Mesenteric fat pad (tissue), 1 donor: ENCODE results near the gene RAPGEF4. TPM values are rescaled to one million over a fixed set of nuclear protein-coding genes. Genes with fewer than 3 reads are reported as not detected.

Experiments used
- DNase-seq: peaks from one replicate; pipeline ENCODE4 v3.0.0-alpha.2; 2020; ENCODE audit warnings: low spot score
- total RNA-seq: library from RNA; stranded (reverse); fragmentation: NEBNext Ultra II Directional; extraction: Animal tissue kit (Norgen Biotek cat#: 25700); gene quantifications from one replicate; pipeline ENCODE4 v1.2.1, GENCODE V29; 2021
- donor health status: DM: yes; HTN: yes; CAD: no.

The RAPGEF4 gene
- total RNA-seq, 1 donor from 2014 or later, result 10.4 TPM

DNA sequence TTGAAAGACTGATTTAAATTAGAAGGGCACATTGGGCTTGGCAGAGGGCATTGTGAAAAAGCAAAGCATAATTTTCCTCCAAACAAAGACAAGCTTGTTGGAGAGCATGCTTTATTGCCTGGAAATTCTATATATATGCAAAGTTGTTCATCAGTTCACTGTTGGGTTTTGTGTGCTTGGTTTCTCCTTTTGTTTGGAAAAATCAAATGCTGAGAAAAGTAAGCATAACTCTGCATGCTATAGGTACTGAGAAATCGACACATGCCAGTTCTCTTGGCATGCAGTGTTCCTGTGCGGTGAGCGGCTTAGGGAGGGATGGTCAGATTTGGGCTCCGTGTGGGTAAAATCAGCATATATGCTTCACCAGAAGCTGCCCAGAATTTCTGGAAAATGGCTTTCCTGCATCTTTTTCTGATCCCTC lies 161.0 kb downstream of the RAPGEF4 start:
- no peak for DNase-seq

DNA sequence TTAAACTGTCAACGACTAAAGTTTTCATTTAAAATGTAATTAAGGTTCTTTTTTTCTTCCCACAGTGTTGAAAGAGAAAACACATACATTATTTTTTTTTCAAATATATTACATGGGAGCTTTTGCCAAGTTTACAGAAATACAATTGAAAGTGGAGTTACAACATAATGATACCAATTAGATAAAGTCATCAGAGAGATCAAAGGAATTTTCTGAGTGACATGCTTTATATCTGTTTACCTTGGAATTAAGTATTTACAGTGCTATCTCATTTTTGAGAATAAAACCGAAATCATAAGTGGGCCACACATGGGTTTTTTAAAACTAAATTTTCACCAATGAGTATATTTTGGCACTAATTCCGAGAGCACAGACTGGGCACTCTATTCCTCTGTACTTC lies 165.2 kb downstream of the RAPGEF4 start:
- no peak for DNase-seq

DNA sequence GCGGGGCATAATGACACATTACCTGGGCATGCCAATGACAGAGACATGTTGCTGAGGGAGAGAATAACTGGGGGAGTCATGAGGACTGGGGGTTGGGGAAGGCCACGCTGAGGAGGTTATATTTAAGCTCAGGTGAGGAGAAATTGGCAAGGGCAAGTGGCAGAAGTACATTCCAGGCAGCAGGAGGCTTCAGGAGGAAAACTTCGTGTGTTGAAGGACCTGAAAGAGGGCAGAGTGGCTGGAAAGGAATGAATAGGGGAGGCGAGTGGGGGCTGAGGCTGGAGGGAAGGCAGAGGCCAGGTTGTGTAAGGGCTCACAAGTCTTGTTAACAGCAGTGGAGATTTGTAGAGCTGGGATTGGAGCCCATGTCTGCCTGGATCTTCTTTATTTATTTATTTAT lies 166.3 kb downstream of the RAPGEF4 start:
- DNase-seq, result no peak

DNA sequence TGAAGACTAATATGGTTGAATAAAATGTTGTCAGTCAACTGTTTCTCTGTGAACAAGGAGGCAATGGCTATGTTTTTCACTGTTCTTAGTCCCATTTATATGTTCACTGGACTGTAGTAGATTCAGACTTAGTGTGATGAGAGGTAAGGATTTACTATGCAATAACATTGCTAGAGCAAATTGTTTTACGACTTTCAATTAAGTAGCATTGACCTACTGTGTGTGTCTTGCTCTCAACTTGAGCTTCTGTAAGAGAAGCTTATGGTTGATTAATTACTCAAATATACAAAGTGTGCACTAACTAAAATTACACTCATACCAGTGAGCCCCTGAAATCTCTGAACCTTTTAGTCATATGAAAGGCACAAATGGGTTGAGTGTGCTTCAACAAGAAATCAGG lies 168.6 kb downstream of the RAPGEF4 start:
- DNase-seq, result no peak

DNA sequence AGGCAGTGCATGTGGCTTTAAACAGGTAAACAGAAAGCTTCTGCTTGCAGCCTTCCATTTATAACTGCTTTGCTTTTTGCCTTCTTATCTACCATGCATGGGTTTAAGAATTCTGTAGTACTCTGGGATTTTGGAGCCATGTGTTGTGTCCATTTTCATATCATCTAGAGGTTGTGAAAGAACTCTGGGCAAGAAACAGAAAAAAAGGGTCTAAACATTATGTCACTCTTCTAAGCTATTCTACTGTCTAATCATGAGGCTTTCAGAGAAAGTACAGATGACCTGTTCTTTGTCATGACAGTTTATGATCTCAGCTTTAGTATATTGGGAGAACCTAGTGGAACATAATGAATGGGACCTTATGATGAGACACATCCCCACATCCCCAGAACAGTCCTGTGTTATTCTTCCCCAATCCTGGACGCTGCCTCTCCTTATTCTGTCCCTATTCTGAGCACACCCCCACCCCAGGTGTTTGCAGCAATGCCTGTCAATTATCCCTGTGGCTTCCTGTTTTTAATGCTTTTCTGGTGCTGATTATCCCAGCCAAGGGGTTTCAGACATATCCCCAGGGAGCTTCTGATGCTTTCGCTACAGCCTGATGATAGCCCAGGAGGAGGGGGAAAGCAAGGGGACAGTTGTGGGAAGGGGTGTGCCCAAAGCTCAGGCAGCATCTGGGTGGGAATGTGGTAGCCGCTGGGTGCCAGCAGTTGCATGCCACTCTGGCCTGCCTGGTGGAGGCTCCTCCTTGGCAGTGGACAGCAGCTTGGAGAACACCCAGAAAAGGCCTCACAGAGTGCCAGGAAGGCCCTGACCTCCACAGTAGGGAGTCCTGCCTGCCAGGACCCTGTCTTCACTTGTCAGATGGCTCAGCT lies 170.5 kb downstream of the RAPGEF4 start:
- DNase-seq, result no peak

DNA sequence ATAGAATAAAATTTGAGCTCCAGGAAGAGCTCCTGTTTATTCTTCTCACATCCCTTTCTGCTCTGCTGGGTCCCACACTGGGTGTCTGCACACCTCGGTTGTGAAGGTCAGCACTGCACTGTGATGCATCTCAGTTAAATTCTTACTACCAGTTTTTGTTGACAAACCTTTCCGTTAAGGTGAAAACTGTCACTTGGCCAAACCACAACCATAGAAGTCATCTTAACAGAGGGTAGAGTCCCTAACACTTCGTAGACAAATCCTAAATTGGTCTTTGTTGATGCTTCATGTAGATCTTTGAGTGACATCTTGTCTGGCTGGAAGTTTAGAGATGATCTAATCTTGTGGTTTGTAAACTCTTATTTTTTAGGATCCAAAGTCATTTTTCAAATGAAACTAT lies 172.6 kb downstream of the RAPGEF4 start:
- no peak for DNase-seq

DNA sequence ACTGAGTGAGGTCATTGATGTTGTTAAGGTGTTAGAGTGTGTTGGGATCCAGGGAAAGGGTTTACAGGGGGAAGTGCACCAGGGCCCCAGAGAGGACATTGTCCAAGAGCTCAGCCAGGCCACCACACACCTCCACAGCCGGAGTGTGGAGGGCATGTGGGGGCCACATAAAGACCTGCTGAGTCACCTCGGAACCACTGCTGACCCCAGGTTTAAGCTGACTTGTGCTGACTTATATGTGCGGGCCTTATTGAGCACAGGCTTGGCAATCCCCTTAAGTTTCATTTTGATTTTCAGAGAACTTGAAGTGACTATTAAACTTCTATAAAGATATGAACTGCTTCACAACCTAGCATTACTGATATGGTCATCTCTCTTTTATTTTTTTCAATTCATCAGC lies 173.8 kb downstream of the RAPGEF4 start:
- DNase-seq, result no peak

DNA sequence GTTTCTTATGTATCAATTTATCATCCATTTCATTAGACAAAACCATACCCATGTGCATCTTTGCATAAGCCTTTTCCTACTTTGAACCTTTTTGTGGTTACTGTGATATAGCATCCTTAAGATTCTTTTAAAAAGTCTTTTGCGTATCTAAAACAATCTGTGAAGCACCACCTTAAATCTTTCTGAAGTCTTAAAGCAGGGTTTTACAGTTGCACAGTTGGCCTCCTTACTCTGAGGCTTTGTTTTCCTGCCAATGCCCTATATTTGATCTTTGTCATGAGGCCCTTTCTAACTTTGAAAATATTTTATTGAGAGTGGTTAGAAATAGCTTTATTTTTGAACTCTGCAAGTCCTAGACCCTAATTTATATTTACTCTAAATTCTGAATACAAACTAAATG lies 176.6 kb downstream of the RAPGEF4 start:
- DNase-seq, result no peak

DNA sequence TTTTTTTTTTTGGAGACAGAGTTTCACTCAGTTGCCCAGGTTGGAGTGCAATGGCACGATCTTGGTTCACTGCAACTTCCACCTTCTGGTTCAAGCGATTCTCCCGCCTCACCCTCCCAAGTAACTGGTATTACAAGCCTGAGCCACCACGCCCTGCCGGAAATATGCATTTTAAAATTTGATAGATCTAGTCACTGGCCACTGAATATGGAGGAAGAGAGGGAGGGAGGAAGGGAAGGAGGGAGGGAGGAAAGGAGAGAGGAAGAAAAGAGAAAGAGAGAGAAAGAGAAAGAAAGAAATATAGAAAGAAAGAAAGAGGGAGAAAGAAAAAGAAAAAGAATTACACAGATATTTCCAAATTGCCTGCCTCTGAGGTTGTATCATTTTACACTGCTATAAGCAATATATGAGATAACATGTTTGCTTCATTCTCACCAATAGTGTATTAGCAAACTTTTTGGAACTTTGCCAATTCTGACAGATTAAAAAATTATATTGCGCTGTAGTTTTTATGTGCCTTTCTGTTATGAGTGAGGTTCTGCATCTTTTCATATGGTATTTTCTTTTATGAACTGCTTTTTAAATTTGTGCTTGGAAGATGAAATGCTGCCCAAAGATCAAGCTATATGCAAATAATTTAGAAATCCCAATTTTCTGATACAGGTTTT lies 178.8 kb downstream of the RAPGEF4 start:
- no peak for DNase-seq

DNA sequence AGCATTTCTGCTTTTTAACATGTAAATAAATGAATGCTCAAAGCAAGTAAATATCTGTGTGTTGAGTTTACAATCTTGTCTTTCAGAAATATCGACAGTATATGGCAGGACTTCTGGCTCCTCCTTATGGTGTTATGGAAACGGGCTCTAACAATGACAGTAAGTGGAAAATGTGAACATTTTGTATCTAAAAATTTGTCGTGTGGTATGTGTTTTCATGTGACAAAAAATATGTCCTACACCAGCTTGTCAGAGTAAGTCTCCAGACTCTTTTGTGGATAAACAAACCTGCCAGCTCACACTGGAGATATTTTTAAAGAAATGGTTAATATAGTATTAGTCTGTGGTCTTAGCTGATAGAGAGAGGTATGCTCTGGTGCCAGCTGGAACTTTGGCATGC lies 182.1 kb downstream of the RAPGEF4 start:
- no peak for DNase-seq

DNA sequence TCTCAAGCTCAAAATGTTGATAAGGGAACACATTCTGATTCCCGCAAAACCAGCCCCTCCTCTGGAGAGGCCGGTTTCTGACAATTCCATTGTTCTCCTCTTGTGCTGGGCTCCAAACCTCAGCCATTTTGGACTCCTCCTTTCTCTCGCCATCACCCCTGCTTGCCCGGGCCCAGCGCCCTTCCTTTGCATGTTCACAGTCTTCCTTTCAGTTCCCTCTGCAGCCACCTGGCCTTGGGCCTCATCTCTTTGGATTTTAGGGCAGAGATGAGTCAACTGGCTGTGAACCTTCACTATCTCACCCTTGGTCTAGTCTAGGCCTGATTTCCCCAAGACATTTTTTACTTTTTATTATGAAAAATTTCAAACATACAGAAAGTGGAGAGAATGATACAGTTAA lies 184.1 kb downstream of the RAPGEF4 start:
- DNase-seq, result no peak

DNA sequence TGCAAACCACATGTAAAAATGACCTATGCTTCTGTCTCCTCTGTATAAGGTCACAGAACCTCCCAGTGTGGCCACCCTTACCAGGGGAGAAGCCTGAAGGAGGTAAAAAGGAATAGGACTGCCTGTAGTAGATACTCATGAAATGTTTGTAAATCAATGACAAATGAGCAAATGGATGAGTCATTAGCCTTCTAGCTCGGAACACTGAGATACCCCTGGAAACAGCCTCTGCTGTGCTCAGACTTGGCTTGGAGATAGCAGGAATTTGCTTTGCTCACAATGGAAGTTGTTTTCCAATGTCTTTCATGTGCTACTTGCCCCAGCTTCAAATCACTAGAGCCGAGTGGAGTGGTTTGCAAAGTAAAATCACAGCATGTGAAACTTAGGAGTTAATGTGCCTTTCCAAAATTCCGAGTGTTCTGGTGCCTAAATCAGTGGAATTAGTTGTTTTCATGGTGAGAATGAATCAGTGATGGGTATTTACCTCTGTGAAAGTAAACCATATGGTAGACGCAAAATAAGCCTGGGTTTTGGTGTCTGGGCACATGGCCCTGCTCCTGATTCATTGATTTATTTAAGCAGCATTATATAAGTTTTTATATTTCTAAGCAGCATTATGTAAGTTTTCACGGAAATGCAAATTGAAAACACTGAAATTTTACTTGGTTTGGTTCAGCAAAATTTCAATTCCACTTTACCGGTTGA lies 186.0 kb downstream of the RAPGEF4 start:
- DNase-seq, result no peak

DNA sequence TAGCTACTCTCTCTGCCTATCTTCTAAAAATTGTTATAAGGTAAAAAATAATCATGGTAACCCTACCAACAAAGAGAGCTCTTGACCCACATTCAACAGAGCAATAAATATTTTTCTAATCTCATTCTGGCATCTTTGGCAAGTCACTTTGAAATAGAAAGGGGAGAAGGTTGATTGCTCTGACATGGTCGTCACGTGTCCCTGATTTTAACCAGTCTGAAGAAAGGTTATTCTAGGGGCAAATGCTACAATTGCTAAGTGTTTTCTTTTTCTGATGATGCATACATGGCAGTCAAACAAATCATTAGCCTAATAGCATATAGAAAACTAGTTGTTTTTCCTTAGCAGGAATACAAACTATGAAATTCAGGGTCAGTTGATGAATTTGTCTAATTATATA lies 186.7 kb downstream of the RAPGEF4 start:
- no peak for DNase-seq

DNA sequence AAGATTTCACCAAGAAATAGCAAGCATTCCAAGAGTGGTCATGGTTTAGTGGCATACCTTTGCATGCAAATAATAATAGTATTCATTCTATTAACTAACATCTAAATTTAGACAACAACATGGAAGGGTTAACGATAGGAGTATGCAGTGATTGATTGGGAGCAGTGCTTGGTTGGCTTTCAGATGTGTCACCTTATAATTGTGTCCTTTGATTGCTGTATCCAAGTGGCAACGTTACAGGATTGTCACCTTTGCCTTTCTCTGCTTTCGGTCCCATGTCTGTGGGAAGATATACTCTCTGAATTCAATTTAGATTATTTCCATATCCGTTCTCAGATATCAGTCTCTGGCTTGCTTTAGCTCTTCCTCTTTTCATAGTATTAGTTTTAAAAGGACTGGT lies 187.2 kb downstream of the RAPGEF4 start:
- no peak for DNase-seq

DNA sequence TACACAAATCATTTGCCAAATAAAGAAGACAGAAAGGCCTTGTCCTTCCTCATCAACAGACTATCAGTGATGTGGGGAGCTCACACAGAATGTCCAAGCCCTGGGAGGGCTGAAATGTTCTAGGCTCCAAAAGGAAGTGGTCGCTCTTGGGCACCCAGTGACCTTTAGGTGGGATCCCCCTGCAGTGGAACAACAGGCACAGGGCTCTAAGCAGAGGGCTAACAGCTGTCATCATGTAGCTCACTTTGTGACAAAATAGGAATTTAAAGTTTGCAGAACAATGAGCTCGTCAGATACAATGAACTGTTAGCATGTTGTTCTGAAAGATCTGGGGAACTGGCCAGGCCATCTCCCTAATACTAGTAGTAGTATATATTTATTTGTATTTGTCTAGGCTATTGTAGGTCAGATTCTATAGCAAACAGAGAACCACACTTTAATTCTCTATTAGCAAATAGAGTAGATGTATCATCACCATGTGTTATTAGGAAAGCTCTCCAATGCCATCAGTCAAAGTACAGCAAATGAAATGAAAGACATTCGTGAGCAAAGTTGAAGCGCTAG lies 188.5 kb downstream of the RAPGEF4 start:
- no peak for DNase-seq

DNA sequence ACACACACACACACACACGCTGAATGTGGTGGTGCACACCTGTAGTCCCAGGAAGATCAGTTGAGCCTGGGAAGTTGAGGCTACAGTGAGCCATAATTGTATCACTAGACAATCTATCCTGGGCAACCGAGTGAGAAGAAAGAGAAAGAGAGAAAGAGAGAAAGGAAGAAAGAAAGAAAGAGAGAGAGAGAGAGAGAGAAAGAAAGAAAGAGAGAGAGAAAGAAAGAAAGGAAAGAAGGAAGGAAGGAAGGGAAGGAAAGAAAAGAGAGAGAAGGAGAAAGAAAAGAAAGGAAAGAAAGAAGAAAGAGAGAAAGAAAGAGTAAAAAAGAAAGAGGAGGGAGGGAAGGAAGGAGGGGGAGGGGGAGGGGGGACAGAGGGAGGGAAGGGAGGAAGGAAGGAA lies 190.0 kb downstream of the RAPGEF4 start:
- no peak for DNase-seq

DNA sequence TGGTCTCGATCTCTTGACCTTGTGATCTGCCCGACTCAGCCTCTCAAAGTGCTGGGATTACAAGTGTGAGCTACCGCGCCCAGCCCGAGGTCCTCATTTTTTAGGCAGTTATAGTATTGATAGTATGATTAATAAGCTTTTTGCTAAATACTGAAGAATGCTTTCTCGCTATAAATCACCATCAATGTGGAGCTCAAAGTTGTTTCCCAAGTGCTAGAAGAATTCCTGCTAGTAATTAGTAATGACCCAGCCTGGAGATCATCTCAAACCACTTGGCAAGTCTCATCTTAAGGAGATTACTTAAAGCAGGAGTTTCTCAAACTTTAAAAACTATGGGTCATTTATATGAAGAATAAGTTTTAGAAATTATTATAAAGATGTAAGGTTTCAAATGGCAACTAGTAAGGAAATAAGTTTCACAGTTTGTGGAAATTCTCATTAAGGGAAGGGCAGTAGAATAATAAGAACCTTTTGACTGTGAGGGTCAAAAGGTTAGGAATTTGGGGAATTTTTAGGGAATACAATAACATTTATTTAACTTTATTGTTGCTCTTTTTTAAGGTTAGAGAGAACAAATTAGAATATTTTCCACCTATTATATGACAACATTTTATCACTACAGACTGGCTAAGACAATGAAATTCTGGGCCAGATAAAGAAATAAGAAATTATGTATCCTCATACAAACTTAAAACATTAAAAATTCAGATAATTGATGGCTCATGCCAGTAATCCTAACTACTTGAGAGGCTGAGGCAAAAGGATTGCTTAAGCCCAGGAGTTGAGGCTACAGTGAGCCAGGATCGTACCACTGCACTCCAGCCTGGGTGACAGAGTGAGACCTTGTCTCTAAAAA lies 191.4 kb downstream of the RAPGEF4 start:
- no peak for DNase-seq

DNA sequence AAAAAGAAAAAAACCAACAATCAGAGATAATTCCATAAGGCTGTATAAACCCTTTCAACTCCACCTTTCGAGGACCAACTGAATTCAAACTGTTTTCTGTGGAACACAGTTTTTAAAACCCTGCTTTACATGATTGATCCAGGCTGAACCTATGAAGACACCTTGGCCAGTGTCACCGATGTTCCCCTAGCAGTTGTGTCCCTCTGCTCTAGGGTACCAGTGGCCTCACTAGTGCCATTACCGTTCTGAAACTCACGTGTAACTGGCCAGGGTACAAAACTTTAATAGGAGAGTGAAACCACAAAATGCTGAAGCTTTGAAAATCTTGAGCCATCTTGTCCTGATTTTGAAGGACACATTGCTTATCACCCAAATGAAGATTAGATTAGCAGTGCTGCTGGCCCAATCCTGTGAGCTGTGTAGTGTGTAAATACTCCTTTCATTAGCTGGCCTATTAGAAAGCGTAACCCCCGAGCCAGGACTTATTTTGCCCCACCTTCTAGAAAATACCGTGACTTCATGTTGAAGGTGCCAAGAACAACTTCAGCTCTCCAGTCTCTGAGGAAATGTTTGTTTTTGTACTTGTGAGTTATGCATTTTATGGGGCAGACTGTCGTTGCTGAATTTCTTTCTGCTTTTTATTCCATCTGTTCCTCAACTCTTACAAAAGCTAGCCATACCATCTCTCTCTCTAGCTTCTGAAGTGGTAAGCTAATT lies 192.2 kb downstream of the RAPGEF4 start:
- DNase-seq, result no peak

DNA sequence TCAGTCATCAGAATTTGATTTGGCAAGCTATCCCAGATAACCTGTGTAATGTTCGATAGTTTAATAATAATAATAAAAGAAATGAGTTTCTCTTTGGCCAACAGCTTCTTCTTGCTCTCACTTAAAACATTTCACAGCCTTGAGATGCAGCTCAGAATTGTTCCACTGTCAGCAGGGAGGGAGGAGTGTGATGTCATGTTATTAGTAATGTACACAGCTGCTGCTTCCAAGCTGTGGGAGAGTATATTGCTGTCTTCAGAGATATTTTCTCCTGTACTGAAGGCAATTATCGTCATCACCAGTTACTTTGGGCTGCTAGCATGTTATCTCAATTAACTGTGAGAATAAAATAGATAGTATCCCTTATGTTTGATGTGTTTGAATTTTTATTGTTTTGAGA lies 193.1 kb downstream of the RAPGEF4 start:
- no peak for DNase-seq

DNA sequence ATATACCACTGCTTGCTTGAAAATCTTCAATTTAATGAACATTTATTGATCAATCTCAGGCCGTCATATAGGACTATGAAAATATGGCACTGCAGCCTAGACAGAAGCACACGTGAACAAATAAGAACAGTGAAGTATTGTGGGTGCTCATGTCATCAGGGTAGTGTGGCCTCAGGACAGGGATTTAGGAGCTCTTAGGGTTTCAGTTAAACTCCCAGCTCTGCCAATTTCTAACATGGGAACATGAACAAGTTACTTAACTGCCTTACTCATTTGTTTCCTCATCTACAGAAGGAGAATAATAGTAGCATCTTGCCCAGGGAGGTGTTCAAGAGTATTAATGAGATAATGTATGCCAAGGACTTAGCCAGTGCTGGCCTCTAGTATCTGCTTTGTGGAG lies 194.0 kb downstream of the RAPGEF4 start:
- no peak for DNase-seq
